Upper lobe of right lung (tissue), 1 donor: Measurements from ENCODE around the gene CDH10. TPM values are rescaled to one million over a fixed set of nuclear protein-coding genes. Genes with fewer than 3 reads are reported as not detected.

Experiments used
- ATAC-seq: fragments of 200-7000 bp; cut with Tn5 transposase; one replicate; pipeline ENCODE4 v1.9.1; 2020; ENCODE audit warnings: mild to moderate bottlenecking, moderate library complexity
- DNase-seq: peaks from one replicate; pipeline ENCODE4 v3.0.0-alpha.2; 2020
- H3K27ac ChIP-seq: fragments of 200-600 bp; one replicate; pipeline ENCODE4 v1.8.0; 2022
- H3K27me3 ChIP-seq: fragments of 200-600 bp; one replicate; pipeline ENCODE4 v1.8.0; 2022; ENCODE audit warnings: mild to moderate bottlenecking
- H3K36me3 ChIP-seq: fragments of 200-600 bp; one replicate; pipeline ENCODE4 v1.8.0; 2022
- H3K4me1 ChIP-seq: fragments of 200-600 bp; one replicate; pipeline ENCODE4 v1.8.0; 2022
- H3K4me3 ChIP-seq: fragments of 200-600 bp; one replicate; pipeline ENCODE4 v1.8.0; 2022; ENCODE audit warnings: mild to moderate bottlenecking
- H3K9me3 ChIP-seq: fragments of 200-600 bp; one replicate; pipeline ENCODE4 v1.8.0; 2022
- intact Hi-C: fragments of 100-400 bp; cut with DNase I; formaldehyde crosslinking; loops from one replicate; pipeline ENCODE4 v1.11.0; 2022
- total RNA-seq: library from RNA; stranded (reverse); fragmentation: NEBNext Ultra II Directional; extraction: Animal tissue kit (Norgen Biotek cat#: 25700); gene quantifications from one replicate; pipeline ENCODE4 v1.2.1, GENCODE V29; 2021
- TF ChIP-seq, protein P1 (sequence below): fragments of 200-600 bp; IDR thresholded peaks from one replicate; pipeline ENCODE4 v1.8.0; 2022; ENCODE audit warnings: antibody characterized with exemption
- donor health status: DM: no; HTN: yes; CAD: no; lungs with severe emphysema.

The CDH10 gene
- total RNA-seq, 1 donor from 2014 or later, result not detected

DNA sequence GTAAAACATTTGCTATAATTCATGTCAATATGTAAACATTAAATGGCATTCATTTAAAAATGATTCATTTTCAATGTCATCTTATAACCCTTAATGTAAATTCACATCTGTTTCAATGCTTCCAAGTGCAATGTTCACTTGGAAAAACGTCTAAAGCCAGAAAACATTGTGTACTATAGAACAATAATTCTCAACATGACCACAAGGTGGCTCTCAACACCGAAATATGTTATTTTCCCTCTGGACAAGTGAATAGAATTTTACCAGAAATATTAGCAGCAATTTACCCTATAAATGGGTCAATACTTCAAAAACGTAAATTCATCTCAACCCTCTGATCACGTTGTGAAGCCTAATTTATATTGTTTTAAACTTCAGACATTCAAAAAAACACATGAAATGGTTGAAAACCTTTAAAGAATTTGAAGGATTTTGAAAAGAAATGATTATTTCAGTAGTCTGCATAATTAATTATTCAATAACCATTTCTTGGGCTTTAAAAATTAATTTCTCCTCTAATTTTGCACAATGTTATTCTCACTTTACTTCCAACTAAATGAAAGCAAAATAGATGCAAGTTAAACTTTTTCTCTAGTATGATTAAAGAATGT is 11.0 kb downstream of the CDH10 start:
- Histone ChIP-seq H3K27ac (no peak overlapping the region), H3K36me3 (no peaks in the 10 kb centered on the region), H3K4me3 (no peak overlapping the region), H3K4me1 (no peaks in the 10 kb centered on the region), H3K27me3 (no peaks in the 10 kb centered on the region), H3K9me3 (no peaks in the 10 kb centered on the region)
- TF ChIP-seq, protein P1, sequence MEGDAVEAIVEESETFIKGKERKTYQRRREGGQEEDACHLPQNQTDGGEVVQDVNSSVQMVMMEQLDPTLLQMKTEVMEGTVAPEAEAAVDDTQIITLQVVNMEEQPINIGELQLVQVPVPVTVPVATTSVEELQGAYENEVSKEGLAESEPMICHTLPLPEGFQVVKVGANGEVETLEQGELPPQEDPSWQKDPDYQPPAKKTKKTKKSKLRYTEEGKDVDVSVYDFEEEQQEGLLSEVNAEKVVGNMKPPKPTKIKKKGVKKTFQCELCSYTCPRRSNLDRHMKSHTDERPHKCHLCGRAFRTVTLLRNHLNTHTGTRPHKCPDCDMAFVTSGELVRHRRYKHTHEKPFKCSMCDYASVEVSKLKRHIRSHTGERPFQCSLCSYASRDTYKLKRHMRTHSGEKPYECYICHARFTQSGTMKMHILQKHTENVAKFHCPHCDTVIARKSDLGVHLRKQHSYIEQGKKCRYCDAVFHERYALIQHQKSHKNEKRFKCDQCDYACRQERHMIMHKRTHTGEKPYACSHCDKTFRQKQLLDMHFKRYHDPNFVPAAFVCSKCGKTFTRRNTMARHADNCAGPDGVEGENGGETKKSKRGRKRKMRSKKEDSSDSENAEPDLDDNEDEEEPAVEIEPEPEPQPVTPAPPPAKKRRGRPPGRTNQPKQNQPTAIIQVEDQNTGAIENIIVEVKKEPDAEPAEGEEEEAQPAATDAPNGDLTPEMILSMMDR, result peak; percentile 68
- ATAC-seq (peak; percentile 36), DNase-seq (no peak)
- intact Hi-C loops, result no loop called here

DNA sequence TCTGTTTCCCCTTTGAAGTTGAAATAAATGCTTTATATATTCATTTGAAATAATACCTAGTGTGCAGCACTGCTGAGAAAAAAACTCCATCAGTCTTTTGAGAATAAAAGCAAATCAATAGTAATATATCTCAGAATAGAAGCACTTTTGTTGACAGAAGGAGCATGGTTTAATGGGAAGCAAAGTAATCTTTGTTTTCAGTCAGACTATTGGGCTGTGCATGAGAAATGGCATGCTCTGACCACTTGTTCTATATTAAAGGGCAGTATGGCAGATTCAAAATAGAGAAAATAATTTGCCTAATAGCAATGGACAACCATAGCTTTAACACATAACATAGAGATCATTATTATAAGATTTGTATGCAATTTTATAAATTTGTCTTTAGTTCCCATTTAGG is 12.4 kb downstream of the CDH10 start:
- intact Hi-C loops, result no loop called here
- no peaks in the 10 kb centered on the region for H3K27me3 ChIP-seq
- H3K27ac ChIP-seq, result no peak overlapping the region
- H3K4me3 ChIP-seq, result no peak overlapping the region
- DNase-seq (no peak), ATAC-seq (no peak)
- H3K9me3 ChIP-seq, result no peaks in the 10 kb centered on the region
- TF ChIP-seq, protein P1, result no peak
- no peaks in the 10 kb centered on the region for H3K36me3 ChIP-seq
- no peaks in the 10 kb centered on the region for H3K4me1 ChIP-seq

DNA sequence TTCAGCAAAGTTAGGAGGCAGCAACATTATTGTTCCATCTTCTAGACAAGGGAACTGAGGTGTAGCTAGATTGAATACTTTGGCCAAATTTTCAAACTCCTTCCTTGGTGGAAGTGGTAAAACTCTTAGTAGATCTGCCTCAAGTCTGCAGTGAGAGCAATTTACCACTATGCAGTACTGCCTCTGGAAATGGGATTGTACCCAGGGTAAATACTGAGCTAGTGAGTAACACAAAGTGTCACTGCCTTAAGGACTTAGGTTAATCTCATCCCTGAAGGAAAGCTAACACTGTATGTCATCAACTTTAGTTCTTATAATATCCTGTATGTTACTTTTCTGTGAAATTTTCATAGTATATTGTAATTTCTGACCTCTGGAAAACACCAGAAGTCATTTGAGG is 13.9 kb downstream of the CDH10 start:
- Histone ChIP-seq H3K36me3 (no peaks in the 10 kb centered on the region), H3K9me3 (no peaks in the 10 kb centered on the region), H3K27me3 (no peaks in the 10 kb centered on the region), H3K4me1 (no peaks in the 10 kb centered on the region), H3K4me3 (no peak overlapping the region), H3K27ac (no peak overlapping the region)
- intact Hi-C loops, result no loop called here
- TF ChIP-seq, protein P1, result no peak
- DNase-seq (no peak), ATAC-seq (no peak)

DNA sequence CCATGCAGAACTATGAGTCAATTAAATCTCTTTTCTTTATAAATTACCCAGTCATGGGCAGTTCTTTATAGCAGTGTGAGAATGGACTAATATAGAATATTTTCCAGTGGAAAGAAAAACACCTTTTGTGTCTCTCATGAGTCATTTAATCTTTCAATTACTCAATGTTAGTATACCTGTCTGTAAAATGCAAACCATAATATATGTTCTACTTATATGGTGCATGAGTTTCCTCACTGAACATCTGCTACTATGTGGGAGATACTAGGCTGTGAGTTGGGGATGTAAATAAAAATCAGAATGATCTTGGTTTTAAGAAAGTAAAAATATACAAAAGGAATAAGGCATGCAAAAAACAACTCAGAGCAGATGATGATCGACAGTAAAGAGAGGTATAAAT is 15.0 kb downstream of the CDH10 start:
- Histone ChIP-seq H3K4me3 (no peak overlapping the region), H3K27me3 (no peaks in the 10 kb centered on the region), H3K9me3 (no peaks in the 10 kb centered on the region), H3K4me1 (no peaks in the 10 kb centered on the region), H3K36me3 (no peaks in the 10 kb centered on the region), H3K27ac (no peak overlapping the region)
- DNase-seq, result no peak
- intact Hi-C loops, result no loop called here
- TF ChIP-seq, protein P1, result no peak
- no peak for ATAC-seq

DNA sequence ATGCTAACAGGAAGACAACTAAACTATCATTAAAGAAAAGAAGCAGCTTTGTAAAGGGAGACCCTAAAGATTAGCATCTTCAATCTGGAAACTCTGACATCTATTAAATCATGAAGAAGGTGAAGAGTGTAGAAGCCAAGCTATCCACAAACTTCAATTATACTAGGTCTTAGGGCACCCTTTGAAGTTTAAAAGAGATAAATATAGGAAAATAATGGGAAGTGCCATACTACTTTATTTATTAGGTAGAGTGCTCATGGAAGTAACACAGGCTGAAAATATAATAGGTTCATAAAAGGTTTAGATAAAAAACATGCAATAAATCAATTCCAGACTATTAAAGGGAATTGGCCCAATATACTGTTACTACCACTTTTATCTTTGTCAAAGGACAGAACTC is 19.9 kb downstream of the CDH10 start:
- no peak for ATAC-seq

More for the DNA sequence above, 19.9 kb downstream of the CDH10 start:
- Histone ChIP-seq H3K9me3 (no peaks in the 10 kb centered on the region), H3K4me1 (no peaks in the 10 kb centered on the region), H3K27me3 (no peaks in the 10 kb centered on the region), H3K36me3 (no peaks in the 10 kb centered on the region), H3K4me3 (no peak overlapping the region), H3K27ac (no peak overlapping the region)
- TF ChIP-seq, protein P1, result no peak
- DNase-seq, result no peak
- intact Hi-C loops, result no loop called here
